PC-9 (cell line): ENCODE measurements around the gene URGCP. TPM values are rescaled to one million over a fixed set of nuclear protein-coding genes. Genes with fewer than 3 reads are reported as not detected.

Experiments used
- Bru-seq: library from RNA; stranded (reverse); fragments of 400-500 nt; gene quantifications from one replicate; lab custom pipeline; 2021; lab: Mats Ljungman, UMichigan
- BruChase-seq, 2 experiments: library from RNA; stranded (reverse); fragments of 400-500 nt; gene quantifications; one replicate each; lab custom pipeline; 2021; lab: Mats Ljungman, UMichigan
- BruUV-seq: library from RNA; stranded (reverse); fragments of 400-500 nt; replicated peaks from 2 replicates; lab custom pipeline; 2021; lab: Mats Ljungman, UMichigan
- CTCF ChIA-PET: fragments of 300-600 bp; sonication (Branson Sonifier 250); formaldehyde crosslinking; loops from one replicate; lab custom pipeline; 2022; ENCODE audit warnings: antibody characterized with exemption; lab: Charles Lee
- POLR2A ChIA-PET: fragments of 300-600 bp; sonication (Branson Sonifier 250); formaldehyde crosslinking; loops from one replicate; lab custom pipeline; 2022; ENCODE audit warnings: antibody characterized with exemption; ENCODE audit not compliant: unreplicated experiment; lab: Charles Lee
- DNase-seq, 2 experiments: peaks; one replicate each; pipeline versions ENCODE4 v3.0.0 to v3.0.0-alpha.2; 2015 to 2022; ENCODE audit warnings: mixed read lengths in 1 of 2
- H2AFZ ChIP-seq: fragments of 200-600 bp; sonication (generic); 2 replicates; pipeline ENCODE4 v1.8.1; 2017; ENCODE audit warnings: antibody characterized with exemption
- H3F3A ChIP-seq: fragments of 200-600 bp; sonication (generic); 2 replicates; pipeline ENCODE4 v1.8.1; 2017; ENCODE audit warnings: antibody characterized with exemption, mild to moderate bottlenecking, low read depth; ENCODE audit not compliant: insufficient read depth
- H3K27ac ChIP-seq: fragments of 200-600 bp; sonication (generic); 2 replicates; pipeline ENCODE4 v1.6.1; 2016; ENCODE audit warnings: mixed run types
- H3K27me3 ChIP-seq: fragments of 200-600 bp; sonication (generic); 2 replicates; pipeline ENCODE4 v1.6.1; 2016; ENCODE audit warnings: low read depth, mixed run types; ENCODE audit not compliant: insufficient read depth
- H3K36me3 ChIP-seq: fragments of 200-600 bp; sonication (generic); 2 replicates; pipeline ENCODE4 v1.6.1; 2016; ENCODE audit warnings: low read depth, mixed run types
- H3K4me1 ChIP-seq: fragments of 200-600 bp; sonication (generic); replicated peaks from 2 replicates; pipeline ENCODE4 v1.6.1; 2016; ENCODE audit warnings: mixed run types; ENCODE audit not compliant: insufficient read depth
- H3K4me2 ChIP-seq: fragments of 200-600 bp; sonication (generic); 2 replicates; pipeline ENCODE4 v1.6.1; 2017; ENCODE audit warnings: mixed run types
- H3K4me3 ChIP-seq: fragments of 200-600 bp; sonication (generic); 2 replicates; pipeline ENCODE4 v1.6.1; 2016; ENCODE audit warnings: mixed run types
- H3K79me2 ChIP-seq: fragments of 200-600 bp; sonication (generic); 2 replicates; pipeline ENCODE4 v1.6.1; 2017; ENCODE audit warnings: low read depth, mixed run types
- H3K9me2 ChIP-seq: fragments of 200-600 bp; sonication (generic); 2 replicates; pipeline ENCODE4 v1.8.1; 2017; ENCODE audit warnings: mild to moderate bottlenecking; ENCODE audit not compliant: insufficient read depth
- H3K9me3 ChIP-seq: fragments of 200-600 bp; sonication (generic); 2 replicates; pipeline ENCODE4 v1.8.1; 2016; ENCODE audit warnings: low read depth; ENCODE audit not compliant: insufficient read depth
- H4K20me1 ChIP-seq: fragments of 200-600 bp; sonication (generic); 2 replicates; pipeline ENCODE4 v1.8.1; 2017; ENCODE audit not compliant: insufficient read depth
- CTCF ChIP-seq: fragments of 200-600 bp; sonication (generic); conservative IDR thresholded peaks from 2 replicates; pipeline ENCODE4 v1.6.1; 2017; ENCODE audit warnings: mixed run types, antibody characterized with exemption, mild to moderate bottlenecking, moderate library complexity
- EZH2 ChIP-seq: fragments of 200-600 bp; sonication (generic); IDR thresholded peaks from 2 replicates; pipeline ENCODE4 v1.8.0; 2017; ENCODE audit warnings: antibody characterized with exemption, low read depth
- intact Hi-C: fragments of 100-400 bp; cut with micrococcal nuclease; formaldehyde crosslinking; loops from one replicate; pipeline ENCODE4 v1.10.0; 2022; ENCODE audit not compliant: unreplicated experiment
- long read RNA-seq: library from polyadenylated mRNA; stranded (forward); transcript quantifications from one replicate; pipeline ENCODE4 v2.0.0, GENCODE V29; 2022
- total RNA-seq: library from RNA; stranded (reverse); gene quantifications from 2 replicates; pipeline ENCODE4 v1.2.3, GENCODE V29; 2021

Gene URGCP
- total RNA-seq (45.7 and 49.5 TPM in 2 replicates), Bru-seq, nascent RNA (percentile 87 among the genes with signal in this experiment), BruChase-seq, experiment 1, labeled RNA remaining after a 2-hour chase (percentile 98 among the genes with signal in this experiment), BruChase-seq, experiment 2, labeled RNA remaining after a 6-hour chase (percentile 92 among the genes with signal in this experiment)
- long read RNA-seq, full-length matches to known transcripts = 41 of 64 reads
- long read RNA-seq, partial matches to known transcripts = 0 of 64 reads
- long read RNA-seq, other reads (novel, unspliced or antisense) = 23 of 64 reads

DNA sequence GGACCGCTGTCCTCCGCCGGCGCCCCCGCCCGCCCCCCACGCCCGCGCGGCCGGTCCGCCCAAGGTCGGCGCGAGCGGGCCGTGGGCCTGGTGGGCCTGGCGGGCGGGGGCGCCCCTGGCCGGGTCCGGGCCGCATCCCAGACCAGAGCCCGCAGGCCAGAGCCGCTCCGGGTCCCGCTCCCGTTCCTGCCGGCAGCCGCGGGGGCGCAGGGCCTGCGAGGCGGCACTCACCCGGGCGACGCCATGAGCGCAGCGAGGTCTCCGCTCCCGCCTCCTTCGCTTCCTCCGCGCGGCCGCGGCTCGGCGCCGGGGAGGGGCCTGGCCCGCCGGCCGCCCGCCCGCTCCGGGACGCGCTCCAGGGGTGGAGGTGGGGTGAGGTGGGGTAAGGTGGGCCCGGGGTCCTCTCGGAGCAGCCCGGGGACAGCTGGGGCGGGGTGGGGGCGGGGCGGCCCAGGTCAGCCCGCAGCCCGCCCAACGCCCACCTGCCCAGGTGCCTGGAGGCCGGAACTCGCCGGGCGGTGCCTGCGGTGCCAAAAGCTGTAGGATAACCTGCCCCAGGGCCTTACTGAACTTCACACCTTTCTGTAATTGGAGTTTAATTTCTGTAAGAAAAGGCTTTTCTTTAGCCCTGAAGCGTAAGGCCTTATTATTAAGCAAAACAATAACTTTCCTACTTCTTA lies at the start of gene URGCP:
TSS of gene URGCP (minus strand) at position 266 of the 680 bp plus-strand sequence. CDS start at position 245, 21 bp downstream.
- Histone ChIP-seq H3K36me3 (0 out of 2 replicates have a peak, but pooled peaks cover 7% of the 10 kb centered on the region), H3K4me2 (peak within 1 kb of the TSS; percentile 92), H3K9me2 (no peaks in the 10 kb centered on the region), H3K27me3 (no peaks in the 10 kb centered on the region), H2AFZ (peak within 1 kb of the TSS; percentile 80), H3K9me3 (no peaks in the 10 kb centered on the region), H3K27ac (peak within 1 kb of the TSS; percentile 77), H3K79me2 (peaks cover 54% of the 10 kb centered on the region), H3K4me1 (peaks cover 40% of the 10 kb centered on the region), H3K4me3 (peak within 1 kb of the TSS; percentile 88), H3F3A (peaks cover 32% of the 10 kb centered on the region), H4K20me1 (peaks cover 21% of the 10 kb centered on the region)
- CTCF ChIA-PET = interaction anchor here (1.1 kb wide), 1 partner anchor 323 kb away, joined by 3 read pairs; the partner anchor contains the start of gene STK17A
- peak; percentile 56 to 64 for DNase-seq
- TF ChIP-seq CTCF (no peak), EZH2 (no peak)
- POLR2A ChIA-PET = interaction anchor here (0.7 kb wide), 1 partner anchor 20 kb away, joined by 3 read pairs; the partner anchor contains the start of gene UBE2D4
- BruUV-seq = no TSS peak
- intact Hi-C loops = no loop called here

DNA sequence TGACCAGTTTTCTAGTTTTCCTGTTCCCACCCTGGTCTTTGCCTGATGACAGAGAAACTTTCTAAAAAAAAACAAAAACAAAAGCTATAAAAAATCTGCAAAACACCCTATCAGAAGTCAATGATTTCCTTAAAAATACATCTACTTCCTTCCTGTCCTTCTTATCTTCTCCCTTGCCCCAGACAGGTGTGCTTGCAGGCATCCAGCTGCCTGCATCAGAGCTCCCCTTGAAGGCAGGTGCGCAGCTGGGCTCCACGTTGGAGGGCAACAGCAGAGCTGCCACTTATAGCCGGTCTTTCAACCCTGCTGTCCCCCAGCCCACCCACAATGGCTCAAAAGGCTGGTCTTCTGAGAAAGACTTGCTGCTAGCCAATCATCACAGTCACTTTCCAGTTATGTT lies 49.6 kb upstream of the URGCP start:
- Histone ChIP-seq H3K4me1 (no peaks in the 10 kb centered on the region), H3K27ac (no peak overlapping the region), H4K20me1 (no peaks in the 10 kb centered on the region), H2AFZ (no peak overlapping the region), H3K9me3 (no peaks in the 10 kb centered on the region), H3K27me3 (no peaks in the 10 kb centered on the region), H3F3A (0 out of 2 replicates have a peak, but pooled peaks cover 6% of the 10 kb centered on the region), H3K9me2 (no peaks in the 10 kb centered on the region), H3K79me2 (no peaks in the 10 kb centered on the region), H3K4me3 (no peak overlapping the region), H3K36me3 (no peaks in the 10 kb centered on the region), H3K4me2 (no peak overlapping the region)
- CTCF ChIA-PET = no interaction called here
- TF ChIP-seq EZH2 (no peak), CTCF (no peak)
- intact Hi-C loops = loop anchor here (10.0 kb wide), 1 partner anchor 231 kb away; the partner anchor contains the start of gene COA1
- POLR2A ChIA-PET = no interaction called here
- DNase-seq = no peak
- BruUV-seq = no TSS peak

GRCh38 chr7:43954524-43955228 lies 48.3 kb upstream of the URGCP start:
- peak; percentile 84 for TF ChIP-seq CTCF
- no peak for TF ChIP-seq EZH2
- H3K4me3 ChIP-seq = no peak overlapping the region
- H3K9me2 ChIP-seq = no peaks in the 10 kb centered on the region
- no TSS peak for BruUV-seq
- H3F3A ChIP-seq = 0 out of 2 replicates have a peak, but pooled peaks cover 6% of the 10 kb centered on the region
- no peaks in the 10 kb centered on the region for H3K27me3 ChIP-seq
- no peaks in the 10 kb centered on the region for H4K20me1 ChIP-seq
- H3K79me2 ChIP-seq = no peaks in the 10 kb centered on the region
- H3K27ac ChIP-seq = no peak overlapping the region
- no peak overlapping the region for H3K4me2 ChIP-seq
- H2AFZ ChIP-seq = no peak overlapping the region
- POLR2A ChIA-PET = no interaction called here
- H3K4me1 ChIP-seq = no peaks in the 10 kb centered on the region
- no peaks in the 10 kb centered on the region for H3K9me3 ChIP-seq
- peak; percentile 51 to 70 for DNase-seq
- H3K36me3 ChIP-seq = 0 out of 2 replicates have a peak, but pooled peaks cover 4% of the 10 kb centered on the region
- CTCF ChIA-PET = interaction anchor here (0.6 to 1.0 kb wide), 4 partner anchors 20 to 240 kb away, joined by 3 to 7 read pairs (median 4); no protein-coding TSS in a partner anchor
- intact Hi-C loops = loop anchor here (1.0 to 10.0 kb wide), 2 partner anchors 115 to 230 kb away; partner anchors contain the start of gene COA1
